NCI-H2107 (cell line): ENCODE data around the gene NFAM1.

Experiments used
- DNase-seq: peaks from one replicate; lab custom pipeline; 2025; lab: John Stamatoyannopoulos, UW

The NFAM1 gene

GRCh38 chr22:42334875-42335512 lies 97.2 kb downstream of the NFAM1 start:
- DNase-seq: no peak

- DNase-seq: no peak
Observed at GRCh38 chr22:42333544-42333943, 98.7 kb downstream of the NFAM1 start.

- no peak for DNase-seq
Observed at GRCh38 chr22:42332089-42332488, 100.1 kb downstream of the NFAM1 start.

- DNase-seq: no peak
Observed at GRCh38 chr22:42331014-42331413, 101.2 kb downstream of the NFAM1 start.
